Fibroblast of gingiva (primary cell): Measurements from ENCODE around the gene NUCB1.
"Not testable (repeated sequence)": the region's sequence is repeated elsewhere in the genome, so short reads cannot be mapped to it uniquely, and the experiment has no call there.

Source experiments
- DNase-seq: peaks from one replicate; pipeline ENCODE4 v3.0.0-alpha.2; 2011; ENCODE audit warnings: low read depth

The NUCB1 gene

DNA sequence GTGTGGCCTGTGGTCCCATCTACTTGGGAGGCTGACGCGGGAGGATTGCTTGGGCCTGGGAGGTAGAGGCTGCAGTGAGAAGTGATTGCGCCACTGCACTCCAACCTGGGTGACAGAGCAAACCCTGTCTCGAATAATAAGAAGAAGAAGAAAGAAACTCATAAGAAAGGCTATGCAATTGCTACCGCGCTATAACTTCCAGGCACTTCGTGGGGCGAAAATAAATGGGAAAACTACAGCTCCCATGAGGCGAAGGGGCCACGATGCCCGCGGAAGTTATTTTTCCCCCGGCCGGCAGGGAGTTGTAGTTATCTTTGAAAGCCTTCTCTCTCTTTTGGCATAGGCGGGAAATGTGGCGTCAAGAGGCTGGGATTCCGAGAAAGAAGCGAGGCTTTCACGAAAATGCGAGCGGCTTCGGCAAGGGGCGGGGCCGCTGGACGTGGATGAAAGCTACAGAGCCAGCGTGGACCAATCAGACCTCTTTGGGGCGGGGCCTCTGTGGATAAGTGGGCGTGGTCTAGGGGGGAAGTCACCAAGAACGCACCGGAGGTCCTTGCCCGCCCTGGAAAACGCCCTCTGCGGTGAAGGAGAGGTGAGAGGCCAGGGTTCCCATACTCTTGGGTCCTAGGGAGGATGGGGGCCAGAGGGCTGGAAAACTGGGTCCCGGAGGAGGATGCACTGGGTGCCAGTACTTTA, at the start of gene NUCB1:
TSS of gene NUCB1 (plus strand) at position 532 of the 696 bp plus-strand sequence. CDS start 485 bp downstream, outside the sequence.
- DNase-seq = peak; percentile 99

DNA sequence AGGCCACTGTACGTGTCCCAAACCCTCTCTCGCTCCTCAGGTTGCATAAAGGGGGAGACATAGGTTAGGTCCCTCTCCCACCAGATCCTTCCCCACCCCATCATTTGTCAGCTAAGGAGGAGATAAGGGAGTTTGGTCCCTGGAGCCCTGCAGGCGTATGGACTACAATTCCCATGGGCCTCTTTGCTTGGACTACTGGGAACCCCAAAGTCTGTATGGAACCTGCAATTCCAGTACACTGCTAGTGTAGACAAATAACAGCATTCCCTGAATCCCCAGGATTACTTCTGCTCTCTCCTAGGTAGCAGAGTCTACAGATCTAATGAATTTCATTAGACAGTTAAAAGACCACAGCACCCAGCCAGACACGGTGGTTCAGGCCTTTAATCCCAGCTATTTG, 47.8 kb upstream of the NUCB1 start:
- no peak for DNase-seq

DNA sequence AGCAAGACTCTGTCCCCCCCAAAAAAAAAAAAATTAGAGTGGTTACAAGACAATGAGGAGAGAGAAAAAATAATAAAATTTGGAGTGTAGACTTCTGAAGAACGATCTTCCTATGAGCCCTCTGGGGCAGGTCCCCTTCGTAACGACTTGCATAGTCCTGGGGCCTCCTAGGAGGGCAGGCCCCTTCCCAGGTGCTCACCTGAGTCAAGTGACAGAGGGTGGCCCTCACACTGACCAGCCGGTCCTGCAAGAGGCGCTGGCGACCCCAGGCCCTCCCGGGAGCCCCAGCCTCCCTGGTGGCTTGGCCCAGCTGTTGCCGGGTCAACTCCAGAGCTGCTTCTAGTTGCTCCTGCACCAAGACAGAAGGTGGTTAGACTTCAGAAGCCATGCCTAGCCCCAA, 46.6 kb upstream of the NUCB1 start:
- no peak for DNase-seq

DNA sequence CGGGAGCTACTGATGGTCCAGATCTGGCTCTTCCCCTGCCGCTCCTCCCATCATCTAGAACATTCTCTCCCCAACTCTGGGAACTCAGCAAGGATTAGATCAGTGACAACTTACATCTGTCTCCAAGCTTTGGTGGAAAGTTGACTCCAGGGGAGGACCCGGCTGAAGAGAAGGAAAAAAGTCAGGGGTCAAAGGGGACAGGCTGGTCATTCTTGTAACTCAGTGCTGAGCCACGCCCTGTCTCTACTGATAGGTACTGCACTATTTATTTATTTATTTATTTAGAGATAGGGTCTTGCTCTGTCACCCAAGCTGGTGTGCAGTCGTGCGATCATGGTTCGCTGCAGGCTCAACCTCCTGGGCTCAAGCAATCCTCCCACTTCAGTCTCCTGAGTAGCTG, 46.0 kb upstream of the NUCB1 start:
- DNase-seq = no peak

DNA sequence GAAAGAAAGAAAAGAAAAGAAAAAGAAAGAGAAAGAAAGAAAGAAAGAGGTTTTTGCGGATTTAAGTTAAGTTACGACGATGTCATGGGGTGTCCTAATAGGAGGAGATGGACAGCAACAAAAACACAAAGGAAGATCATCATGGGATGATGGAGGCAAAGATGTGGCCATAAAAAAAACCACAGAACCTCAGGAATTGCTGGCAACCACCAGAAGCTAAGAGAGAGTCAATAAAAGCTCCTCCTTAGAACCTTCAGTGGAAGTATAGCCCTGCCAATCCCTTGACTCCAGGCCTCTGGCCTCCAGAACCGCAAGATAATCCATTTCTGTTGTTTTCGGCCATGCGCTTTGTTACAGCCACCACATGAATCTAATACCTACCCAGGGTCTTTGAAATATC, 43.2 kb upstream of the NUCB1 start:
- no peak for DNase-seq

DNA sequence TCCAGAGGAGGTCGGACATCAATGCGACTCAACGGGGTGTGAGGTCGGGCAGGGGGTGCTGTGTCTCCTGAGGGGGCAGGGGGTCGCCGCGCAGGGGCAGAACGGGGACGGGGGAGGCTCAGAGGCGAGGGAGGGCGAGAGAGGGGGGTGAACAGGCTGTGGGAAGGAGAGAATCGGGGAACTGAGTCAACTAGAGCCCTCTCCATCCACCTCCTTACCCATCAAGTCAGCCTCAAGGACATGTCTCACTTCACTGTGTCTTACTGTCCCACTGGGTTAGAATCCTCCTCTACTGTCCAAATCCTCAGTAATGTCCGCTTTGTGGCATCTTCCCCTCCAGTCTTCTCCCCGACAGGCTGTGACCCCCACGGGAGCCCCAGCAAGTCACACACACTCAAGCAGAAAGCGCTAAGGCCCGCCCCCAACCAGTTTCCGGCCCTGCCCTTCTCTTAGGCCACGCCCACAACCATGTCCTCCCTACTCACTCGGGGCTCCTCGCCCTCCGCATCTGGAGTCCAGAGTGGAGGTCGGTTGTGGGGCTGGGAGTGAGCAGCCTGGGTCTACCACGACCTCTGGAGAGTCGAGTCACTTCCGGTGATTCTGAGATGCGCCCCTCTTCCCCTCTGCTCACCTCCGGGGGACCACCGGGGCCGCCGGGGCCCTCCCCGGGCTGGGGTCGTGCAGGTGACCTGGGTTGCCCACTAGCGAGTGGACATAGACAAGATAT, 41.0 kb upstream of the NUCB1 start:
- no peak for DNase-seq

DNA sequence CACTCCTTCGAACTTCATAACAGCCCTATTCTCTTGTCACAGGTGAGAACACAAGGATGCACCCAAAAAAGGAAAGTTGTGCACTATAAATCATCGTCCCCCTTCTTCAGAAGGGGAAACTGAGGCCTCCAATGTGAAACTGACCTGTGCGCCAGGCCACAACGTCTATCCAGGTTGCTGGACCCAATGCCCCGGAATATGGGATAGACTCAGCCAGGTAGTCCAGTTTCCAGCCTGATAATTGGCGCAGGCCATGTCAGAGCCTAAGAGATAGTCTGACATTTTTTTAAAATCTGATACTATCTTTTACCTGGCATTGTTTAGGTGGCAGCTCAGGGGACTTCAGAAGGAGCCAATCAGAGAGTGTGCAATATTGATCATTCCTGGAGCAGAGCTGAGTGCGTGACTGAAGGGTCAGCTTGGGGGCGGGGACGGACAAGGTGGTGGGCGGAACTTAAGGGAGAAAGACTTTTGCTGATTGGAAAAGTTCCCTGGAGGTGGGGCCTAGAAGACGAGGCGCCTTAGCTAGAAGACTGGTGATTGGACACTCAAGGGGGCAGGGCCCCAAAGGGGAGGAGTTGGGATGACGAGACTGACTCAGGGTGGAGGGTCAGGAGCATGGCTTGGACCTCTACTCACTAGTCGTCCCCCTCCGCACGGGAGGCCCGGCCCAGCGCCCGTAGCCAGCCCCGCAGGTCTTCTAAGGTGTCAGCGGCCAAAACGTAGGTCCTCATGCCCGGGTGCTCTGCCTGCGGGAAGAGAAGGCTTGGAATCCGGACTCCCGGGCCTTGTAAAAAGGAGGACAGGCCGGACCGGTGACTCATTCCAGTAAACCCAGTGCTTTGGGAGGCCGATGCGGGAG, 40.2 kb upstream of the NUCB1 start:
- DNase-seq = no peak

DNA sequence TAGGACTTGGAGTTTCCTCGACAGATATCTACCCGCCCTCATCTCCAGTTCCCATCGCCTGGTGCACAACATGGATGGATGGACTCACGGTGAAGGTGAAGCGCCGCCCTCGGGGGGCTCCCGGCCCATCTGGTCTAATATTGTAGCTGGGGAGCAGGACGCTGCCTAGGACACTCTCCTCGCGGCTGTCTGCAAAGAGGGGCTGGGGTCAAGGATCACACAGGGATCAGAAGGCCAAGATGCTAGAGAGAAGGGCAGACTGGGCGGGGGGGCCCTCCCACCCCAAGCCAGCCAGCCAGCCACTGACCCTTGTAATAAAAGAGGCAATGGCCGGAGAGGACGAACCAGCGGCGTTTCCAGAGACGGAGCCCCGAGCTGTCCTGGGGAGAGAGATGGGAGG, 38.8 kb upstream of the NUCB1 start:
- DNase-seq = no peak

DNA sequence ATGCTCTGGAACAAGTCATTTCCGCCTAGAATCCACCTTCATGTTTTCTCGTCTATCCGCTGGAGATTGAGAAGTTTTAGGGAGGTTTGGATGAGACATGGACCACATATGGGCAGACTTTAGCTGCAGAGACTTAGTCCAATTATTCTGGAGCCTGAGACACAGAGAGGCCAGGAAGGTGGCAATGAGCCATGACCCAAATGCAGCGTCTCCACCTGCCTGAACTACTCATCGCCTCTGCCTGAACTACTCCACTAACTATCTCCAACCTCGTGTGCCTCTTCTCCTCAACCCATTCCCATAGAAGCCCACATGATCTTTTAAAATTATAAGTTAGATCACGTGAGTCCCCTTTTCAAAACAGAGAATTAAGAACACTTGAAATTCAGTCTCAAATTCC, 37.3 kb upstream of the NUCB1 start:
- DNase-seq = no peak

DNA sequence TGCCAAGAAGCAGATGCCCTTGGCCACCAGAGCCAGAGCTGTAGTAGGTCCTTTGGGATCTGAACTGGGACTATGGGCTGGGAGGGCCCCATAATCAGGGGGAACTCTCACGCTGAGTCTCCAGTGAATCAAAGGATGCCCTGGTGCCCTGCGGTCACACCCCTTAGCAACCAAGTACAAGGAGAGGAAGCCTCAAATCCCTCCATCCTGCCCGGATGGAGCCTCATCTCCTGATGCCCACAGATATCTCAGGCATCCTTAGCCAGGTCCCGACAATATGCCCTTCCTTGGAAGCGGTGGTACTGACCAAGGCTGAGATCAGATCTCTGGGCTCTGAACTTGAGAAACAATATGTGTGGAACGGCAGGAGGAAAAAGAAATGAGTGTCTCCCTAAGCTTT, 33.4 kb upstream of the NUCB1 start:
- DNase-seq = no peak

DNA sequence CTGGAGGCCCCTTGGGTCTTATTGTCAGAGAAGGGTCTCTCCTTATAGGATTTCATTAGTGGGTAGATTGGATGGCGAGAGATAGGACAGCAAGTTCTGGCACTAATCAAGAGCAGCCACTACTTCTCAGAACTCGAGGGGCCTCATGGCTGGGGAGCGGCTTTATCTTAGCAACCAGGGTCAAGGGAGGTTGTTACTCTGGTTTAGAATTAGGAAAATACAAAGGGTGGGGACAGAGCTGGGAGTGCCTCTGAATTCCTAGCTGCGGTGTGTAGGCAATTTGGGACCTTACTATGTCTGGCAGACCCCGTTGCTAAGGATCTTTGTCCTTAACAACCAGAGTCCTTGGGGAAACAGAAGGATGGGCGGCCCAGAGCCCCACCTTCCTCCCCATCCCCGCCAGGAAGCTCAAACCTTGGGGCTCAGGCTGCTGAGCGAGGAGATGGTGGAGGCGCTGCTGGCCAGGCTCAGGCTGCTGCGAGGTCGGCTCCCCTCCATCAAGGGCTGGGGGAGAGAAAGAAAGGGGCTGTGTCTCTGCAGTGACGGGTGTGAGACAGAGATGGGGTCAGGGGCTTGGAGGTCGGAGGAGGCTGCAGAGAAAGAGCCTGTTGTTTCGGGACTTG, 32.9 kb upstream of the NUCB1 start:
- no peak for DNase-seq

DNA sequence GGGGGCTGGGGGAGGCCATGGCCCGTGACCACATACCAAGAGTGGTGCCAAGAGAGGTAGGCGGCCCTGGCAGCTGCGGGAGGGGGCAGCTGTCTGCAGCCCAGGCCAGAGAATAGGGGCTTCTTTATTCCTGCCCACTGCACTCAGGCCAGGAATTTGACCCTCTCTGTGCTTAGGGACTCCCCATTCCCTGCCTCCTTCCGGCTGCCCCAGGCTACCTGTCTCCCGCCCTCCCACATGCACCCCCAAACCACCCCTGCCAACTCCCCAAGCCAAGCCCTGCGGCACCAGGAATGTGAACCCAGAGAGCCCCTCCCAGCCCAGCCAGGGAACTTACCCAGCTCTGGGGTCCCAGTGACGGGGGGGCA, 32.4 kb upstream of the NUCB1 start:
- no peak for DNase-seq

DNA sequence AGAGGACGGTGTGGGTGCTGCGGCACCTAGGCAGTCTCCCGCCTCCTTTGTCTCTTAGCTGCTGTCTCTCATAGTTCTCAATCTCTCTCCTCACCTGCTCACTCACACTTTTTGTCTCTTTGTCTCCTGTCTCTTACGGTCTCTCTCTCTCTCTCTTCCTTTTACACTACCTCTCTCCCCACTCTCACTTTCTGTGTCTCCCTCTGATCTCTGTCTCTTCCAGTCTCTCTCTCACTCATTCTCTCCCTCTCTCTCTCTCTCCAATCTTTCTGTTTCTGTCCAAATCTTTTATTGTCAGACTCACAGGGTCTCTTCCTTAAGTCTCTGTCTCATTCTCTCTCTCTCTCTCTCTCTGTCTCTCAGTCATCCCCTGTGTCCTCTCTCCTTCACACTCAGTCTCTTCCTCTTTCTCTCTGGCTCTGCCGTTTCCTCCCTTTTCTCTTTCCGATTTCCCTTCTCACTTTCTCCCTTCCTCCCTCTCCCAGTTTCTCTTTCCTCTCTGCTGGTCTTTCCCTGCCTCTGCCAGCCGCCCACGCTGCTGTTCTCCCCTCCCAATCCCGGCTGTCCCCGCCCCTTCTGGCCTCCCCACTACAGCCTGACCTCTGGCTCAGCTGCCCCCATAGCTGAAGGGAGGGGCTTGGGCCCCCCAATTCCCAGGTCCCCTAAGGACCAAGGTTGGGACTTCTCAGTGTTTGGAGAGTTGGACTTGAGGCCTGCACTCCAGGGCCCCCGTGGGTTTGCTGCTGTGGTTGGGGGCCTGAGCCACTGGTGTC, 31.8 kb upstream of the NUCB1 start, which contains the start of gene PLEKHA4:
TSS of gene PLEKHA4 (minus strand) at position 504 of the 773 bp plus-strand sequence. CDS start 997 bp downstream, outside the sequence.
- DNase-seq = peak; percentile 52

DNA sequence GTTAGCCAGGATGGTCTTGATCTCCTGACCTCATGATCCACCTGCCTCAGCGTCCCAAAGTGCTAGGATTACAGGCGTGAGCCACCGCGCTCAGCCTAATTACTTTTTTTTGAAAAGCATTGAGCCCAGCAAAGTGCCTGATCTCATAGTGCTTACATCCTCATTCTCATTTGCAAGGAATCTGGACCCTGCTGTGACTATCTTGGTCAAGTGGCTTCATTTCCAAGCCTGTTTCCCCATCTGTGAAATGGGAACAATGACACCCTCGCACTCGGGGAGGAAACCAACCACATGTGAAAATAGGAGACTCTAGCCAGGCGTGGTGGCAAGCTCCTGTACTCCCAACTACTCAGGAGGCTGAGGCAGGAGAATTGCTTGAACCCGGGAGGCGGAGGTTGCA, 30.1 kb upstream of the NUCB1 start:
- no peak for DNase-seq

DNA sequence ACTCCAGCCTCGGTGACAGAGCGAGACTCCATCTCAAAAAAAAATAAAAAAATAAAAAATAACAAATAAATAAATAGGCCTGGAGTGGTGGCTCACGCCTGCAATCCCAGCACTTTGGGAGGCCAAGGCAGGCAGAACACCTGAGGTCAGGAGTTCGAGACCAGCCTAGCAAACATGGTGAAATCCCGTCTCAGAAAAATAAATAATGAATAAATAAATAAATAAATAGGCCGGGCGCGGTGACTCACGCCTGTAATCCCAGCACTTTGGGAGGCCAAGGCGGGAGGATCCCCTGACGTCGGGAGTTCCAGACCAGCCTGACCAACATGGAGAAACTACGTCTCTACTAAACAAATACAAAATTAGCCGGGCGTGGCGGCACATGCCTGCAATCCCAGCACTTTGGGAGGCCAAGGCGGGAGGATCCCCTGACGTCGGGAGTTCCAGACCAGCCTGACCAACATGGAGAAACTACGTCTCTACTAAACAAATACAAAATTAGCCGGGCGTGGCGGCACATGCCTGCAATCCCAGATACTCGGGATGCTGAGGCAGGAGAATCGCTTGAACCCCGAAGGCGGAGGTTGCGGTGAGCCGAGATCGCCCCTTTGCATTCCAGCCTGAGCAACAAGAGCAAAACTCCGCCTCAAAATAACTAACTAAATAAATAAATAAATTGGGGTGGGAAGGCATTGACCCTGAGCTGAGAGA, 28.5 kb upstream of the NUCB1 start:
- DNase-seq = not testable (repeated sequence)

DNA sequence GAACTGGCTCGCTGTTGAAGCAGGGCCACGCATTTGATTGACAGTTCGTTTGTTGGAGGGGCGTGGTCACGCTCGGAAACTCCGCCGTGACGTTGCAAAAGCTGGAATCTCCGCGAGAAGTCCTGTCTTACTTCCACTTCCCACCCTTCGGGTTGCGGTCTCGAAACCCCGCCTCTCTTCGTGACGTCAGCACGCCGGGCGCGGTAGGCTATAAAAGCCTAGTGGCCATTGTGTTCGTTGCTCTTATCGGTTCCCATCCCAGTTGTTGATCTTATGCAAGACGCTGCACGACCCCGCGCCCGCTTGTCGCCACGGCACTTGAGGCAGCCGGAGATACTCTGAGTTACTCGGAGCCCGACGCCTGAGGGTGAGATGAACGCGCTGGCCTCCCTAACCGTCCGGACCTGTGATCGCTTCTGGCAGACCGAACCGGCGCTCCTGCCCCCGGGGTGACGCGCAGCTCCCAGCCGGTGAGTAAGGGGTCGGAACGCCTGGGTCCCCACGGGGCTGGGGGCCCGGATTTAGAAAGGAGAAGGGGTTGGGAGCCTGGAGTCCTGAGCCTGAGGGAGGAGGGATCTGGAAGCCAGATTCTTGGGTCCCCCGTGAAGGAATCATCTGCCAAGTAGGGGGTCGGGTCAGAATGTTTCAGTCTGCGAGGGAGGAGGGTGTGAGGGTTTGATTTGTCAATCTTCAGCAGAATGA, 27.8 kb upstream of the NUCB1 start, which contains the start of gene PPP1R15A:
TSS of gene PPP1R15A (plus strand) at position 240 of the 702 bp plus-strand sequence. CDS start 813 bp downstream, outside the sequence.
- DNase-seq = peak; percentile 98

DNA sequence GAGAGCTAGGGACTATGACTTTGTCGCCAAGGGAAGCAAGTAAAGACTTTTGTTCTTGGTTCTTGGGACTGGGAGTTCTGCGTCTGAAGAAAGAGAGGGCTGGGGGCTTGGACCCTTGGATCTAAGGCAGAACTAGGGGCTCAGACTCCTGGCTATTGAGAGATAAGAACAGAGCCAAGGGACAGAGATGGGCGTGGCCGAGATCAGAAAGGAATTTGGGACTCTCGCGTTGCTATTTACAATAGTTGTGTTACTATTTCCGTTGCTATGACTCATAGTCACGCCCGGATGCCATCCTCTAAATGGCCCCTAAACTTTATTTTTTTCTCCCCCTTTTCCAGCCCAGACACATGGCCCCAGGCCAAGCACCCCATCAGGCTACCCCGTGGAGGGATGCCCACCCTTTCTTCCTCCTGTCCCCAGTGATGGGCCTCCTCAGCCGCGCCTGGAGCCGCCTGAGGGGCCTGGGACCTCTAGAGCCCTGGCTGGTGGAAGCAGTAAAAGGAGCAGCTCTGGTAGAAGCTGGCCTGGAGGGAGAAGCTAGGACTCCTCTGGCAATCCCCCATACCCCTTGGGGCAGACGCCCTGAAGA, 27.1 kb upstream of the NUCB1 start:
- DNase-seq = peak; percentile 91

DNA sequence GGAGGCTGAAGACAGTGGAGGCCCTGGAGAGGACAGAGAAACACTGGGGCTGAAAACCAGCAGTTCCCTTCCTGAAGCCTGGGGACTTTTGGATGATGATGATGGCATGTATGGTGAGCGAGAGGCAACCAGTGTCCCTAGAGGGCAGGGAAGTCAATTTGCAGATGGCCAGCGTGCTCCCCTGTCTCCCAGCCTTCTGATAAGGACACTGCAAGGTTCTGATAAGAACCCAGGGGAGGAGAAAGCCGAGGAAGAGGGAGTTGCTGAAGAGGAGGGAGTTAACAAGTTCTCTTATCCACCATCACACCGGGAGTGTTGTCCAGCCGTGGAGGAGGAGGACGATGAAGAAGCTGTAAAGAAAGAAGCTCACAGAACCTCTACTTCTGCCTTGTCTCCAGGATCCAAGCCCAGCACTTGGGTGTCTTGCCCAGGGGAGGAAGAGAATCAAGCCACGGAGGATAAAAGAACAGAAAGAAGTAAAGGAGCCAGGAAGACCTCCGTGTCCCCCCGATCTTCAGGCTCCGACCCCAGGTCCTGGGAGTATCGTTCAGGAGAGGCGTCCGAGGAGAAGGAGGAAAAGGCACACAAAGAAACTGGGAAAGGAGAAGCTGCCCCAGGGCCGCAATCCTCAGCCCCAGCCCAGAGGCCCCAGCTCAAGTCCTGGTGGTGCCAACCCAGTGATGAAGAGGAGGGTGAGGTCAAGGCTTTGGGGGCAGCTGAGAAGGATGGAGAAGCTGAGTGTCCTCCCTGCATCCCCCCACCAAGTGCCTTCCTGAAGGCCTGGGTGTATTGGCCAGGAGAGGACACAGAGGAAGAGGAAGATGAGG, 26.4 kb upstream of the NUCB1 start:
- peak; percentile 37 for DNase-seq
